Smooth muscle cell (in vitro differentiated cells): Measurements from ENCODE around the gene NDOR1. TPM values are rescaled to one million over a fixed set of nuclear protein-coding genes. Genes with fewer than 3 reads are reported as not detected.

ENCODE experiments used
- DNase-seq: peaks from one replicate; lab custom pipeline; 2025; ENCODE audit not compliant: unreplicated experiment; lab: John Stamatoyannopoulos, UW
- H2AFZ ChIP-seq: fragments of 200-600 bp; sonication (generic); 2 replicates; pipeline ENCODE4 v1.6.0; 2016; ENCODE audit warnings: antibody characterized with exemption, low read depth, mild to moderate bottlenecking
- H3F3A ChIP-seq: fragments of 200-600 bp; sonication (generic); 2 replicates; pipeline ENCODE4 v1.6.0; 2017; ENCODE audit warnings: antibody characterized with exemption, low read depth
- H3K27ac ChIP-seq: fragments of 200-600 bp; sonication (generic); 2 replicates; pipeline ENCODE4 v1.5.1; 2016; ENCODE audit warnings: low read depth, mild to moderate bottlenecking
- H3K27me3 ChIP-seq: fragments of 200-600 bp; sonication (generic); 2 replicates; pipeline ENCODE4 v1.6.1; 2016; ENCODE audit warnings: low read depth, mild to moderate bottlenecking
- H3K36me3 ChIP-seq: fragments of 200-600 bp; sonication (generic); 2 replicates; pipeline ENCODE4 v1.5.1; 2016; ENCODE audit warnings: low read depth
- H3K4me1 ChIP-seq: fragments of 200-600 bp; sonication (generic); 2 replicates; pipeline ENCODE4 v1.5.1; 2016; ENCODE audit warnings: low read depth
- H3K4me2 ChIP-seq: fragments of 200-600 bp; sonication (generic); 2 replicates; pipeline ENCODE4 v1.6.0; 2016; ENCODE audit warnings: mild to moderate bottlenecking
- H3K4me3 ChIP-seq: fragments of 200-600 bp; sonication (generic); 2 replicates; pipeline ENCODE4 v1.5.1; 2016; ENCODE audit warnings: mild to moderate bottlenecking
- H3K79me2 ChIP-seq: fragments of 200-600 bp; sonication (generic); 2 replicates; pipeline ENCODE4 v1.6.0; 2016; ENCODE audit warnings: low read depth, mild to moderate bottlenecking
- H3K9ac ChIP-seq: fragments of 200-600 bp; sonication (generic); 2 replicates; pipeline ENCODE4 v1.6.0; 2016; ENCODE audit warnings: low read depth
- H3K9me3 ChIP-seq: fragments of 200-600 bp; sonication (generic); replicated peaks from 2 replicates; pipeline ENCODE4 v1.5.1; 2016; ENCODE audit warnings: low read depth
- H4K20me1 ChIP-seq: fragments of 200-600 bp; sonication (generic); 2 replicates; pipeline ENCODE4 v1.6.0; 2016; ENCODE audit warnings: low read depth
- WGBS: methylation state at CpG from one replicate; pipeline ENCODE4 v1.1.7; 2016; ENCODE audit warnings: low lambda C conversion rate; 5-methylcytosine and 5-hydroxymethylcytosine counted together
- polyA plus RNA-seq: library from polyadenylated mRNA; unstranded; fragments of >200 nt; fragmentation: Nextera tagmentation; extraction: Ambion mirVana; gene quantifications from 2 replicates; pipeline ENCODE4 v1.2.1, GENCODE V29; 2016
- total RNA-seq: library from RNA; depleted of rRNA; stranded (reverse); fragments of >200 nt; gene quantifications from 2 replicates; pipeline ENCODE4 v1.2.3, GENCODE V29; 2014
- TF ChIP-seq, protein P1 (sequence below): fragments of 200-600 bp; sonication (generic); IDR thresholded peaks from 2 replicates; pipeline ENCODE4 v1.5.1; 2017; ENCODE audit warnings: borderline replicate concordance, mild to moderate bottlenecking, antibody characterized with exemption; ENCODE audit not compliant: insufficient read depth, poor library complexity, severe bottlenecking

Gene NDOR1
- total and polyA plus RNA-seq, 2 experiments from 2014 or later = 6.5 to 7.7 TPM

- Histone ChIP-seq H4K20me1 (no peaks in the 10 kb centered on the region), H3K79me2 (no peaks in the 10 kb centered on the region), H3F3A (no peaks in the 10 kb centered on the region), H2AFZ (no peak overlapping the region), H3K4me1 (no peaks in the 10 kb centered on the region), H3K9ac (no peak overlapping the region), H3K4me3 (no peak overlapping the region), H3K9me3 (no peaks in the 10 kb centered on the region), H3K4me2 (no peak overlapping the region), H3K27me3 (no peaks in the 10 kb centered on the region), H3K27ac (no peak overlapping the region), H3K36me3 (no peaks in the 10 kb centered on the region)
- WGBS = 94% methylated on average over 27 of the region's 29 CpGs
- no peak for DNase-seq
- TF ChIP-seq, protein P1, sequence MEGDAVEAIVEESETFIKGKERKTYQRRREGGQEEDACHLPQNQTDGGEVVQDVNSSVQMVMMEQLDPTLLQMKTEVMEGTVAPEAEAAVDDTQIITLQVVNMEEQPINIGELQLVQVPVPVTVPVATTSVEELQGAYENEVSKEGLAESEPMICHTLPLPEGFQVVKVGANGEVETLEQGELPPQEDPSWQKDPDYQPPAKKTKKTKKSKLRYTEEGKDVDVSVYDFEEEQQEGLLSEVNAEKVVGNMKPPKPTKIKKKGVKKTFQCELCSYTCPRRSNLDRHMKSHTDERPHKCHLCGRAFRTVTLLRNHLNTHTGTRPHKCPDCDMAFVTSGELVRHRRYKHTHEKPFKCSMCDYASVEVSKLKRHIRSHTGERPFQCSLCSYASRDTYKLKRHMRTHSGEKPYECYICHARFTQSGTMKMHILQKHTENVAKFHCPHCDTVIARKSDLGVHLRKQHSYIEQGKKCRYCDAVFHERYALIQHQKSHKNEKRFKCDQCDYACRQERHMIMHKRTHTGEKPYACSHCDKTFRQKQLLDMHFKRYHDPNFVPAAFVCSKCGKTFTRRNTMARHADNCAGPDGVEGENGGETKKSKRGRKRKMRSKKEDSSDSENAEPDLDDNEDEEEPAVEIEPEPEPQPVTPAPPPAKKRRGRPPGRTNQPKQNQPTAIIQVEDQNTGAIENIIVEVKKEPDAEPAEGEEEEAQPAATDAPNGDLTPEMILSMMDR = no peak
These were observed 23.0 kb downstream of the NDOR1 start for GRCh38 chr9:137228506-137228967.

- no peak for DNase-seq
These were observed 23.7 kb downstream of the NDOR1 start for GRCh38 chr9:137228968-137229896.

GRCh38 chr9:137229903-137230704 lies 24.6 kb downstream of the NDOR1 start:
- 84% methylated on average over 20 of the region's 31 CpGs for WGBS
- no peak overlapping the region for H3K27ac ChIP-seq
- no peak overlapping the region for H3K9ac ChIP-seq

More at GRCh38 chr9:137228968-137229896, 23.7 kb downstream of the NDOR1 start:
- Histone ChIP-seq H3F3A (no peaks in the 10 kb centered on the region), H3K27ac (no peak overlapping the region), H2AFZ (no peak overlapping the region), H3K4me3 (no peak overlapping the region), H4K20me1 (no peaks in the 10 kb centered on the region), H3K79me2 (no peaks in the 10 kb centered on the region), H3K9me3 (no peaks in the 10 kb centered on the region), H3K4me2 (no peak overlapping the region), H3K27me3 (no peaks in the 10 kb centered on the region), H3K36me3 (no peaks in the 10 kb centered on the region), H3K9ac (no peak overlapping the region), H3K4me1 (no peaks in the 10 kb centered on the region)
- TF ChIP-seq, protein P1 = no peak
- WGBS = 85% methylated on average over 26 of the region's 27 CpGs

More at GRCh38 chr9:137229903-137230704, 24.6 kb downstream of the NDOR1 start:
- no peaks in the 10 kb centered on the region for H3K9me3 ChIP-seq
- no peaks in the 10 kb centered on the region for H3K36me3 ChIP-seq
- DNase-seq = no peak
- H3K27me3 ChIP-seq = no peaks in the 10 kb centered on the region
- TF ChIP-seq, protein P1 = no peak
- H3K4me3 ChIP-seq = no peak overlapping the region
- H3K4me1 ChIP-seq = no peaks in the 10 kb centered on the region
- no peak overlapping the region for H3K4me2 ChIP-seq
- no peaks in the 10 kb centered on the region for H4K20me1 ChIP-seq
- H3K79me2 ChIP-seq = no peaks in the 10 kb centered on the region
- H3F3A ChIP-seq = no peaks in the 10 kb centered on the region
- H2AFZ ChIP-seq = no peak overlapping the region
